Measurements from ENCODE around the gene CCDC57.

- TF ChIP-seq POLR2A (IDR thresholded peaks at IDR 0.05; ENCODE audit: low read depth, low read length): no peak
- TF ChIP-seq CTCF (conservative IDR thresholded peaks at IDR 0.05; ENCODE audit: low read depth, low read length): no peak
- no peak for TF ChIP-seq RFX5 (IDR thresholded peaks at IDR 0.05; ENCODE audit: low read depth, low read length)
- no peak for TF ChIP-seq MAZ (IDR thresholded peaks at IDR 0.05; ENCODE audit: borderline replicate concordance, low read depth, low read length)
- no peak for TF ChIP-seq CHD1 (IDR thresholded peaks at IDR 0.05; ENCODE audit: low read depth, low read length)
- TF ChIP-seq CEBPB (IDR thresholded peaks at IDR 0.05; ENCODE audit: low read depth, low read length): no peak
- TF ChIP-seq RCOR1 (IDR thresholded peaks at IDR 0.05; ENCODE audit: insufficient replicate concordance, low read length): no peak
- TF ChIP-seq RAD21 (IDR thresholded peaks at IDR 0.05; ENCODE audit: low read length): no peak
These were observed 157.3 kb downstream of the CCDC57 start for GRCh38 chr17:82055023-82055964.

Measured in IMR-90 (cell line).